DOHH2 (cell line): ENCODE results near the gene NINJ2.

ENCODE experiments used
- H3F3A ChIP-seq: fragments of 200-600 bp; sonication (generic), shearing (Covaris generic); 2 replicates; pipeline ENCODE4 v1.6.0; 2016; ENCODE audit warnings: antibody characterized with exemption, mild to moderate bottlenecking; ENCODE audit not compliant: control insufficient read depth, insufficient read depth
- H3K27ac ChIP-seq: fragments of 200-600 bp; sonication (generic); 2 replicates; pipeline ENCODE4 v1.5.1; 2014; ENCODE audit warnings: low read depth, mild to moderate bottlenecking, low read length, moderate library complexity
- H3K27me3 ChIP-seq: fragments of 200-600 bp; sonication (generic); 2 replicates; pipeline ENCODE4 v1.6.1; 2014; ENCODE audit warnings: mild to moderate bottlenecking, low read length, mixed read lengths; ENCODE audit not compliant: control insufficient read depth
- H3K36me3 ChIP-seq: fragments of 200-600 bp; sonication (generic); 2 replicates; pipeline ENCODE4 v1.6.1; 2014; ENCODE audit warnings: mild to moderate bottlenecking, low read length, moderate library complexity, mixed read lengths; ENCODE audit not compliant: control insufficient read depth
- H3K4me1 ChIP-seq: fragments of 200-600 bp; sonication (generic); 2 replicates; pipeline ENCODE4 v1.6.1; 2014; ENCODE audit warnings: mild to moderate bottlenecking, low read length, mixed read lengths; ENCODE audit not compliant: control insufficient read depth
- H3K4me2 ChIP-seq: fragments of 200-600 bp; sonication (generic); 2 replicates; pipeline ENCODE4 v1.6.0; 2014; ENCODE audit warnings: mild to moderate bottlenecking, low read length, moderate library complexity
- H3K4me3 ChIP-seq: fragments of 200-600 bp; sonication (generic); 2 replicates; pipeline ENCODE4 v1.5.1; 2014; ENCODE audit warnings: mild to moderate bottlenecking, low read length, mixed read lengths
- H3K79me2 ChIP-seq: fragments of 200-600 bp; sonication (generic); 2 replicates; pipeline ENCODE4 v1.6.1; 2014; ENCODE audit warnings: mild to moderate bottlenecking, low read length, mixed read lengths; ENCODE audit not compliant: control insufficient read depth
- H3K9me2 ChIP-seq: fragments of 200-600 bp; sonication (generic); replicated peaks from 2 replicates; pipeline ENCODE4 v1.6.1; 2014; ENCODE audit warnings: mild to moderate bottlenecking, low read length, mixed read lengths; ENCODE audit not compliant: control insufficient read depth
- H3K9me3 ChIP-seq: fragments of 200-600 bp; sonication (generic); 2 replicates; pipeline ENCODE4 v1.6.1; 2014; ENCODE audit warnings: antibody characterized with exemption, low read length, mixed read lengths; ENCODE audit not compliant: control insufficient read depth, insufficient read depth
- H4K20me1 ChIP-seq: fragments of 200-600 bp; sonication (generic); 2 replicates; pipeline ENCODE4 v1.6.0; 2014; ENCODE audit warnings: low read depth, mild to moderate bottlenecking, antibody characterized with exemption, low read length, moderate library complexity; ENCODE audit not compliant: control insufficient read depth, insufficient read depth
- CTCF ChIP-seq: fragments of 200-600 bp; sonication (generic); IDR thresholded peaks from one replicate; pipeline ENCODE4 v1.5.1; 2014; ENCODE audit warnings: antibody characterized with exemption, mild to moderate bottlenecking, low read depth, low read length; ENCODE audit not compliant: poor library complexity, severe bottlenecking
- EZH2phosphoT487 ChIP-seq: fragments of 200-600 bp; sonication (generic); IDR thresholded peaks from 2 replicates; pipeline ENCODE4 v1.6.1; 2017; ENCODE audit warnings: borderline replicate concordance, mild to moderate bottlenecking, antibody characterized with exemption, low read length, moderate library complexity, mixed read lengths

Gene NINJ2

GRCh38 chr12:664075-664778 is 982 bp upstream of the NINJ2 start:
- H3K9me2 ChIP-seq, result no peaks in the 10 kb centered on the region
- peak overlapping the region; percentile 67 for H3K4me2 ChIP-seq

GRCh38 chr12:662566-663292 is 516 bp downstream of the NINJ2 start:
- Histone ChIP-seq H3K4me2 (peak overlapping the region; percentile 67), H3K9me3 (no peaks in the 10 kb centered on the region), H3F3A (peaks cover 18% of the 10 kb centered on the region), H3K27me3 (no peaks in the 10 kb centered on the region), H3K27ac (peak overlapping the region; percentile 48), H3K9me2 (no peaks in the 10 kb centered on the region), H3K36me3 (no peaks in the 10 kb centered on the region), H3K4me3 (peak overlapping the region; percentile 45), H3K79me2 (no peaks in the 10 kb centered on the region), H4K20me1 (no peaks in the 10 kb centered on the region), H3K4me1 (peaks cover 92% of the 10 kb centered on the region)
- TF ChIP-seq EZH2phosphoT487, result no peak
- no peak for TF ChIP-seq CTCF

More at GRCh38 chr12:664075-664778, 982 bp upstream of the NINJ2 start:
- TF ChIP-seq EZH2phosphoT487, result no peak
- TF ChIP-seq CTCF, result no peak
- peaks cover 89% of the 10 kb centered on the region for H3K4me1 ChIP-seq
- 0 out of 2 replicates have a peak overlapping the region, but pooled peaks have one; percentile 7 for H3K27ac ChIP-seq
- no peaks in the 10 kb centered on the region for H3K27me3 ChIP-seq
- H3K9me3 ChIP-seq, result no peaks in the 10 kb centered on the region
- H4K20me1 ChIP-seq, result no peaks in the 10 kb centered on the region
- H3F3A ChIP-seq, result peaks cover 21% of the 10 kb centered on the region
- no peaks in the 10 kb centered on the region for H3K79me2 ChIP-seq
- no peaks in the 10 kb centered on the region for H3K36me3 ChIP-seq
- no peak overlapping the region for H3K4me3 ChIP-seq

GRCh38 chr12:661720-662486 is 1.3 kb downstream of the NINJ2 start:
- Histone ChIP-seq H3K4me1 (peaks cover 90% of the 10 kb centered on the region), H3K79me2 (no peaks in the 10 kb centered on the region), H3K9me2 (no peaks in the 10 kb centered on the region), H3K27ac (peak overlapping the region; percentile 48), H3K4me3 (peak overlapping the region; percentile 45; the same call in 1 of the 2 replicates), H3K27me3 (no peaks in the 10 kb centered on the region), H3K36me3 (no peaks in the 10 kb centered on the region), H3F3A (peaks cover 13% of the 10 kb centered on the region), H3K4me2 (peak overlapping the region; percentile 67), H3K9me3 (no peaks in the 10 kb centered on the region), H4K20me1 (no peaks in the 10 kb centered on the region)
- TF ChIP-seq CTCF, result no peak
- no peak for TF ChIP-seq EZH2phosphoT487
